Putamen (tissue), 1 donor: ENCODE measurements around the gene WDR74.

Experiments used
- DNase-seq: peaks from one replicate; pipeline ENCODE4 v3.0.0-alpha.2; 2016; ENCODE audit warnings: low spot score

Gene WDR74

DNA sequence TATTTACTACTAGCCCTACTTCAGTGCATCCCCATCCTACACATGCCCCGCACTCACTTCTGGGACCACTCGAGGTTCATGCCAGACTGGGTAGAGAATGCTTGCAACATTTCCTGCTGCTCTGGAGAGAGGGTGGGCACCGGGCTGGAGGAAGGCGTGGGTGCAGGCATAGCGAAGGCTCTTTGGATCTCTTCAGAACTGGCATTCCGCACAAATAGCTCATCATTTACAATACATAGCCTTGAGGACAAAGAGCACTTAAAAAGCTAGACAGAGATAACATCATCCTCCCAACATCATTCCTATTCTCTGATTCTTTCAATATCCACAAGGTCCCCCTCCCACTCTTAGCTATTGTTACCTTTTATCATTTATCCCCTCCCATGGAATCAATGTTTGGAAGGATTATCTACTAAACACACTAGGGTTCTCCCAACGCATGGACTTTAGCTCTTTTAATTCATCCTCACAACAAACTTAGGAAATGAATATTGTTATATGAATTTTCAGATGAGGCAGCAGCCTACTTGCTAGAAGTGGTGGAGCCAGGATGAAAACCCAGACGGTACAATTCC is 45.1 kb downstream of the WDR74 start:
- DNase-seq, result no peak

DNA sequence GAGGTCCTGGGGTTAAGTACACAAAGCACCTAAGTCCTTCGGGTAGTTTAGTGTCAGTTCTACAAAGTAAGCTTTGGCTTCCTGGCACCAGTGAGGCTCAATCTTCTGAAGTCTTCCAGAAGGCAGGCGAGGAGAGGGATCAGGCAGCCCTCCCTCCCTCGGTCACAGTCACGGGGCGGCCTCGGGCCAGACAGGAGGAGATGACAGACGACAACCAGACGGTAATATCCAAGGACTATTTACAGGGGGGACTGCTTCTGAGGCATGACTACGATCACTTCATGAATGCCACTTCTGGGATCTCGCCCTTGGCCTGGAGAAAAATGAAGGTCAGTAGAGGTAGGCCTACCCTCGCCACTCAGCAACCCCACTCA is 47.2 kb downstream of the WDR74 start:
- no peak for DNase-seq

GRCh38 chr11:62791501-62792201 is 47.7 kb downstream of the WDR74 start, which contains the start of gene TMEM223:
Gene TMEM223 (minus strand): TSS chr11:62792006. CDS start chr11:62791994, 12 bp downstream.
- peak; percentile 89 for DNase-seq

GRCh38 chr11:62789576-62789975 is 49.8 kb downstream of the WDR74 start:
- no peak for DNase-seq

DNA sequence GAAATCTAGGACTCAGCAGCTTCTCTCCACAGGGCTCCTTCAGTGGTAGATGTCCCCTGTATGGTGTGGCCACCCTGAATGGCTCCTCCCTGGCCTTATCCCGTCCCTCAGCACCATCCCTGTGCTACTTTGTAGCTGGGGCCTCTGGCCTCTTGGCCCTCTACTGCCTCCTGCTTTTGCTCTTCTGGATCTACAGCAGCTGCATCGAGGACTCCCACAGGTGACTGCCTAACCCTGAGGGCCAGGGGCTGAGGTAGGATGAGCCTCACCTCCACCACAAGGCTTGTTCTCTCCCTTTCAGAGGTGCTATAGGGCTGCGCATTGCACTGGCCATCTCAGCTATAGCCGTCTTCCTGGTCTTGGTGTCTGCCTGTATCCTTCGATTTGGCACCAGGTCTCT is 50.4 kb downstream of the WDR74 start:
- no peak for DNase-seq

GRCh38 chr11:62787005-62787759 is 52.2 kb downstream of the WDR74 start, which contains the start of gene TMEM179B:
Gene TMEM179B (plus strand): TSS chr11:62787402. CDS start chr11:62787432, 30 bp downstream.
- DNase-seq, result peak; percentile 98

DNA sequence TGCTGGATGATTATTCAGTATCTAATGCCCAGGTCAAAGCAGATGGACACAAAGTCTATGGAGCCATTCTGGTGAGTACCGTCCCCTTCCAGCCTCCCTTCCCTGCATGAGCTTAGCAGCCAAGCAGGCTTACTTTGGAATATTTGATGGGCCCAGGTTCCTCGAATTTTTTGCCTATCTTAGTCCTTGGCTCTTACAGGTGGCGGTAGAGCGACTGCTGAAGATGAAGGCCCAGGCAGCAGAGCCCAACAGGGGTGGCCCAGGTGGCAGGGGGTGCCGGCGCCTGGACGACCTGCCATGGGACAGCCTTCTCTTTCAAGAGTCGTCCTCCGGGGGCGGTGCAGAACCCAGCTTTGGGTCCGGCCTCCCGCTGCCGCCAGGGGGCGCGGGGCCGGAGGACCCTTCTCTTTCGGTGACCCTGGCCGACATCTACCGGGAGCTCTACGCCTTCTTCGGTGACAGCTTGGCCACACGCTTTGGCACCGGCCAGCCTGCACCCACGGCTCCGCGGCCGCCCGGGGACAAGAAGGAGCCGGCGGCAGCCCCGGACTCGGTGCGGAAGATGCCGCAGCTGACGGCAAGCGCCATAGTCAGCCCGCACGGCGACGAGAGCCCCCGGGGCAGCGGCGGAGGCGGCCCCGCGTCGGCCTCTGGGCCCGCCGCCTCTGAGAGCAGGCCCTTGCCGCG is 52.9 kb downstream of the WDR74 start:
- peak; percentile 81 for DNase-seq
